Loucy (cell line): ENCODE measurements around the gene SPOCK2.

Source experiments
- CTCF ChIP-seq: fragments of 200-600 bp; sonication (generic); conservative IDR thresholded peaks from 2 replicates; pipeline ENCODE4 v1.5.1; 2014; ENCODE audit warnings: mild to moderate bottlenecking, antibody characterized with exemption, low read length
- EZH2phosphoT487 ChIP-seq: fragments of 200-600 bp; IDR thresholded peaks from 2 replicates; pipeline ENCODE4 v1.6.1; 2018; ENCODE audit warnings: antibody characterized with exemption, mild to moderate bottlenecking, moderate library complexity, borderline replicate concordance

GRCh38 chr10:72027498-72027897 lies 60.9 kb downstream of the SPOCK2 start:
- TF ChIP-seq CTCF (no peak), EZH2phosphoT487 (no peak)
